ENCODE results near the gene BCLAF1.
A peak's percentile ranks its signal among the peaks of the same experiment; 100 is the strongest.

Gene BCLAF1, protein sequence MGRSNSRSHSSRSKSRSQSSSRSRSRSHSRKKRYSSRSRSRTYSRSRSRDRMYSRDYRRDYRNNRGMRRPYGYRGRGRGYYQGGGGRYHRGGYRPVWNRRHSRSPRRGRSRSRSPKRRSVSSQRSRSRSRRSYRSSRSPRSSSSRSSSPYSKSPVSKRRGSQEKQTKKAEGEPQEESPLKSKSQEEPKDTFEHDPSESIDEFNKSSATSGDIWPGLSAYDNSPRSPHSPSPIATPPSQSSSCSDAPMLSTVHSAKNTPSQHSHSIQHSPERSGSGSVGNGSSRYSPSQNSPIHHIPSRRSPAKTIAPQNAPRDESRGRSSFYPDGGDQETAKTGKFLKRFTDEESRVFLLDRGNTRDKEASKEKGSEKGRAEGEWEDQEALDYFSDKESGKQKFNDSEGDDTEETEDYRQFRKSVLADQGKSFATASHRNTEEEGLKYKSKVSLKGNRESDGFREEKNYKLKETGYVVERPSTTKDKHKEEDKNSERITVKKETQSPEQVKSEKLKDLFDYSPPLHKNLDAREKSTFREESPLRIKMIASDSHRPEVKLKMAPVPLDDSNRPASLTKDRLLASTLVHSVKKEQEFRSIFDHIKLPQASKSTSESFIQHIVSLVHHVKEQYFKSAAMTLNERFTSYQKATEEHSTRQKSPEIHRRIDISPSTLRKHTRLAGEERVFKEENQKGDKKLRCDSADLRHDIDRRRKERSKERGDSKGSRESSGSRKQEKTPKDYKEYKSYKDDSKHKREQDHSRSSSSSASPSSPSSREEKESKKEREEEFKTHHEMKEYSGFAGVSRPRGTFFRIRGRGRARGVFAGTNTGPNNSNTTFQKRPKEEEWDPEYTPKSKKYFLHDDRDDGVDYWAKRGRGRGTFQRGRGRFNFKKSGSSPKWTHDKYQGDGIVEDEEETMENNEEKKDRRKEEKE

GRCh38 chr6:136289579-136290409 is at the start of gene BCLAF1:
Gene BCLAF1 (minus strand): TSS chr6:136289846. CDS start chr6:136279866, 9,980 bp downstream.
- H3K4me3 ChIP-seq = peak within 1 kb of the TSS; percentile 79 to 96 (median 90)

GRCh38 chr6:136338486-136338885 is 48.8 kb upstream of the BCLAF1 start:
- no peak overlapping the region for H3K4me3 ChIP-seq
- H3K27ac ChIP-seq = no peak overlapping the region

More at GRCh38 chr6:136289579-136290409, at the start of gene BCLAF1:
- peak within 1 kb of the TSS; percentile 91 to 100 (median 100) for H3K27ac ChIP-seq

DNA sequence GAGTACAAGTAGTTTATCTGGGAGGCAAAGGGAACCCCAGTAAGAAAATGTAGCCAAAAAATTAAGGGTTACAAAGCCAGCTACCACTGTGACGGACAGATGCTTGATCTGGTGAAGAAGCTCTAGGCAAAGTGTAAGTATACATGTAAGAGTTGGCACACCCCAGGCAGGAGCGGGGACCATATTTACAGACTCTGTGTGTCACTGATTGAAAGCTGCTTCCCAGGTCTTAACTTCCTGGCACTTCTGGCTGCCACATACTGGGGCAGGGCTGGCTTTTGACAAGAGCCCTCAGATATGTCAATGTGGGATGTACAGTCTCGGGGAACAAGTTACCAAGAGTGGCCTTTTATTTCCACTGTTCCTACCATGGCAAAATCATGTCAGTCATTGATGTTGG is 48.0 kb upstream of the BCLAF1 start:
- H3K27ac ChIP-seq = no peak overlapping the region
- no peak overlapping the region for H3K4me3 ChIP-seq

DNA sequence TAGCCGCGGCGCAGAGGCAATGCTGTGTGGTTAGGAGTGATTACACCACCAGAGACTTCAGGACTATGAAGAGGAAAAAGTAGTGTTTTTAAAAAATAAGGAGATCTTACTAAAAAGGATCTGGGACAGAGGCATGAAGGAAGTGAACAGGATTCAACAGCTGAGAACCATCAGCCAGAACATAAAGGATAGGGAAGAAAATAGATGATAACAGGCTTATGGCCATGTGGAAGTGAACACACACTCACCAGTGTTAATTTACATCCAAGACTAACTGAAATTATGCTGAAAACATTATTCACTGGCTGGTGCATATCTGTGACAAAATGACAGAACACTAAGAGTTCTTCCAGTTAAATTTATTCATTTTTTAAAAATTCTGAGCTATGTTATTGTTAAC is 47.5 kb upstream of the BCLAF1 start:
- Histone ChIP-seq H3K4me3 (no peak overlapping the region), H3K27ac (no peak overlapping the region)

DNA sequence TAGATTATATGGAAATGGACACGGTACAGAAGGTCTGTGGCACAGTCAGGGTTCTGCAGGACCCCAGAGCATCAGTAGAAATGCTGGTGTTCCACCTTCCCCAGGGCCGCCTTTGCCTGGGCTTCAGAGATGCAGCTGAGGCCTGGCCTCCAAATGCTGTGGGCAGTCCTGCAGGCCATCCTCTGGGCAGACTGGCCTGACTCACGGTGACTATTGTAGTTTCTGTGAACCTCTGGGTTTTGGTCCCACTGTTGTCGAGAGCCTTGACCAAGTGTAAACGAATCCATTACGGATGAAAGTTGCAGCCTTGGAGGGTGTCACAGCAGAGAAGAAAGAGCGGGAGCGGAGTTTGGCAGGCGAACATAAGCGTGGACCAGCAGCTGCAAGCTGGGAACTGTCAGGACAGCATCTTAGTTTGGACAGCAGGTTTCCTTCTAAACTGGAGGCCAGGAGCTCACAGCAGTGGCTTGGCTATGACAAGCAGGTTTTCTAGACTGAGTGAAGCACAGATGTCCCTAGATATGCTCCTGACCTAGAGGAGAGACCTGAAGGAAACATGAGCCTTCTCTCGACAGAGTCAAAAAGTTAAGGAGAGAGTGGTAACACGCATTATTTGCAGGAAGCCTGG is 46.2 kb upstream of the BCLAF1 start:
- no peak overlapping the region for H3K4me3 ChIP-seq
- no peak overlapping the region for H3K27ac ChIP-seq

DNA sequence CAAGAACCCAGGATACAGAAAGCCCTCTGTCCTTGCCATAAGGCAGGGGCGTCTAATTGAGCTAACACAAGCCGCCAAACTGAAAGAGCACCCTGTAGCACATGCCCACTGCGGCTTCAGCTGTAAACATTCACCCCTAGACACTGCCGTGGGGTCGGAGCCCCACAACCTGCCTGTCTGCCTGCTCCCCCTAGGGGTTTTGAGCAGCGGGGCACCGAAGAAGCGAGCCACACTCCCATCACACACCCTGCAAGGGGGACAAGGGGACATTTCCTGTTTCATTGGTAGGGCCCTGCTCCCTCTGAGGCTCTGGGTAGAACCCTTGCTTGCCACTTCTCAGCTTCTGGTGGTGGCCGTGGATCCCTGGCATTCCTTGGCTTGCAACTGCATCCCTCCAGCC is 45.2 kb upstream of the BCLAF1 start:
- Histone ChIP-seq H3K4me3 (no peak overlapping the region), H3K27ac (no peak overlapping the region)

- Histone ChIP-seq H3K27ac (no peak overlapping the region), H3K4me3 (no peak overlapping the region)
Measured at GRCh38 chr6:136334465-136334846, 44.8 kb upstream of the BCLAF1 start.

GRCh38 chr6:136333824-136334464 is 44.3 kb upstream of the BCLAF1 start:
- Histone ChIP-seq H3K4me3 (no peak overlapping the region), H3K27ac (no peak overlapping the region)

DNA sequence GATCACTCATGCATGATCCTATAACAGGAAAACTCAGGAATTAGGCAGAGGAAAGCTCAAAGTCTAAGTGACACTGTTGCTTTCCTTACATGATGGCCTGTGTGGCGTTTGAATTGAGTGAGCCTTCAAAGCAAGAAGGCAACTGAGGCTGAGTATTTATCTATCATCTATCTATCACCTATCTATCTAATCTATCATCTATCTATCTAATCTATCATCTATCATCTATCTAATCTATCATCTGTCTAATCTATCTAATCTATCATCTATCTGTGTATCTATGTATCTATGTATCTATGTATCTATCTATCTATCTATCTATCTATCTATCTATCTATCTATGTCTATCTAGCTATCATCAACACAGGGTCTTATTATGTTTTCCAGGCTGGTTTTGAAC is 41.8 kb upstream of the BCLAF1 start:
- H3K27ac ChIP-seq = no peak overlapping the region
- H3K4me3 ChIP-seq = no peak overlapping the region

DNA sequence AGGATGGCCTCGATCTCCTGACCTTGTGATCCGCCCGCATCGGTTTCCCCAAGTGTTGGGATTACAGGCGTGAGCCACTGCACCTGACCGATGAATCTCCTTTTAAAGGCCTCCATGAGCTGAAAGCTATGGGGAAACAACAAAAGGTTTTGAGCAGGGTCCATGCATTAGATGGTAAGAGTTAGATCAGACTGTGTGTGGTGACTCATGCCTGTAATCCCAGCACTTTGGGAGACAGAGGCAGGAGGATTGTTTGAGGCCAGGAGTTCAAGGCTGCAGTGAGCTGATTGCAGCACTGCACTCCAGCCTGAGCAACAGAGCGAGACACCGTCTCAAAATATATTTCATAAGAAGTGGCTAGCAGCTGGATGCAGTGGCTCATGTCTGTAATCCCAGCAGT is 41.0 kb upstream of the BCLAF1 start:
- Histone ChIP-seq H3K27ac (no peak overlapping the region), H3K4me3 (no peak overlapping the region)

- no peak overlapping the region for H3K27ac ChIP-seq
- H3K4me3 ChIP-seq = no peak overlapping the region
Measured at GRCh38 chr6:136326038-136326553, 36.5 kb upstream of the BCLAF1 start.

DNA sequence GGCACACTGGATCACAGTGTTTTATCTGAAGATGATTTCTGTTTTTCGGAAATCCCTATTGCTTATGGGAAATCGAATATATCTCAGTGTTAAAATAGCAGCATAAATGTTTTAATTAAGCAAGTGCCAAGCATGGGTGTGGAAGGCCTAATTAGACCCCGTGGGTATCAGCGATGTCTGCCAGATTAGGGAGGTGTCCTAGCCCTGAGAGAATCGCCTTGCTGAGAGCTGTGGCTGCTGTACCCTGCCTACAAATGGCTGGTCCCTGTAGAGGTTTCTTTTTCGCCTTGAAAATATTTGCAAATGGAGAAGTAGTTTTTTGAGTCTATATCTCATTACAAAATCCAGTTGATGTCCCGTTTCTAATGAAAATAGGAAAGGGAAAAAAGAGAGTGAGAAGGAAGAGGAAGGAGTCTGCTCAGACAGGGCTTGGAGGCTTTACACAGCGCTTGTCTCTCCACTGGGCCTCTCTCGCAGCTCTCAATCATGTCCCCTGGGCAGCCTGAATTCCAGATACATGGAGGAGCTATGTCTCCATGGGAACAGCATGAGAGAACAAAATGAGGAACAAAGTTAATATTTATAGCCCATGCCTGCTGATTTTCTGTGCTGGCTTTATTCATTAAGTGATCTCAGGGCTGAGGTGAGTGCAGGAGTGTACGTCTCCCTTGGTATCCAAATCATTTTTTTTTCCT is 35.2 kb upstream of the BCLAF1 start:
- no peak overlapping the region for H3K4me3 ChIP-seq
- no peak overlapping the region for H3K27ac ChIP-seq

DNA sequence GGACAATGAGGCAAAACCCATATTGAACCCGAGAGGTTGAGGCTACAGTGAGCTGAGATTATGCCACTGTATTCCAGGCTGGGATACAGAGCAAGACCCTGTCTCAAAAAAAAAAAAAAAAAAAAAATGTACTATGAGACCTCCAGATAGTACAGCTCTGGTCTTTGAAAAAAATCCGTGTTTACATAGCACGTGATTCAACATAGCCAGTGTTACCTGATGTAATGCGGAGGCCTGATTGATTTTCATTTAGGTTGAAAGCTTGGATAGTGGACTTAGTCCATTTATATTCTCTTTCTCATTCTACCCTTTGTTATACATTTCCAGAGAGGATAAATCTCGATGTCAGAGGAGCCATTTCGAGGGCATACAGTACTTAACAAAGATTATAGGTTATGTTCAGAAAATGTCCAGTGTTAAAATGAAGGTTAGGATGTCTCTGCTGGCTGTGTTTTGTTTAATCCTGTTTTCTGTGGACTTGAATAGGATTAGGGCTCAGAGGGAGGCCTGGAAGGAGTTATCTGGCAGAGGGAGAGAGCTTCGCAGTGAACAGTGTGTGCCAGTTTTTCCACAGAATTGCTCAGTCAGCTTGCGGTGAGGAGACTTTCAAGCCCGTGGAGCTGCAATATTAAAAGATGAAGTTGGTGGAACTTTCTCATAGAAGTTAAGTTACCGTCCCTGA is 33.9 kb upstream of the BCLAF1 start:
- Histone ChIP-seq H3K27ac (peak overlapping the region in 1 of 21 experiments; percentile 47), H3K4me3 (no peak overlapping the region)

GRCh38 chr6:136319732-136320131 is 30.1 kb upstream of the BCLAF1 start:
- H3K4me3 ChIP-seq = no peak overlapping the region
- H3K27ac ChIP-seq = no peak overlapping the region

GRCh38 chr6:136318676-136319075 is 29.0 kb upstream of the BCLAF1 start:
- Histone ChIP-seq H3K4me3 (no peak overlapping the region), H3K27ac (peak overlapping the region in 1 of 21 experiments; percentile 8)

DNA sequence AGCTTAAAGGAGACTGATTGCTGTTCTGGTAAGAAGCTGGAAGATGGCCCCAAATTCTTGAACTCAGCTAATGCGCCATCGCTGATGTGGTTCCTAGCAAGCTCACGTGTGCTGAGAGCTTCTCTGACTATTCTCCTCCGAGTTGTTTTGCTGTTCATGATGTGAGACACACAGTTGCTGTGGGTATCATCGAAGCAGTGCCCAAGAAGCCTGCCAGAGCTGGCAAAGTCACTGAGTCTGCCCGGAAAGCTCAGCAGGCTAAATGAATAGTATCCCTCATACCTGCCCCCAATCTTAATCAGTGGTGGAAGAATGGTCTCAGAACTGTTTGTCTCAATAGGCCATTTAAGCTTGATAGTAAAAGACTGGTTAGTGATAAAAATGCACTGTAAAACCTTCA is 28.3 kb upstream of the BCLAF1 start:
- no peak overlapping the region for H3K27ac ChIP-seq

GRCh38 chr6:136317021-136317694 is 27.5 kb upstream of the BCLAF1 start:
- H3K27ac ChIP-seq = no peak overlapping the region
- no peak overlapping the region for H3K4me3 ChIP-seq

More for the DNA sequence above, 28.3 kb upstream of the BCLAF1 start:
- H3K4me3 ChIP-seq = no peak overlapping the region
